OCI-M1 (cell line): ENCODE data around the gene CUX1.

Experiments
- DNase-seq: peaks from one replicate; lab custom pipeline; 2025; lab: John Stamatoyannopoulos, UW

The CUX1 gene

DNA sequence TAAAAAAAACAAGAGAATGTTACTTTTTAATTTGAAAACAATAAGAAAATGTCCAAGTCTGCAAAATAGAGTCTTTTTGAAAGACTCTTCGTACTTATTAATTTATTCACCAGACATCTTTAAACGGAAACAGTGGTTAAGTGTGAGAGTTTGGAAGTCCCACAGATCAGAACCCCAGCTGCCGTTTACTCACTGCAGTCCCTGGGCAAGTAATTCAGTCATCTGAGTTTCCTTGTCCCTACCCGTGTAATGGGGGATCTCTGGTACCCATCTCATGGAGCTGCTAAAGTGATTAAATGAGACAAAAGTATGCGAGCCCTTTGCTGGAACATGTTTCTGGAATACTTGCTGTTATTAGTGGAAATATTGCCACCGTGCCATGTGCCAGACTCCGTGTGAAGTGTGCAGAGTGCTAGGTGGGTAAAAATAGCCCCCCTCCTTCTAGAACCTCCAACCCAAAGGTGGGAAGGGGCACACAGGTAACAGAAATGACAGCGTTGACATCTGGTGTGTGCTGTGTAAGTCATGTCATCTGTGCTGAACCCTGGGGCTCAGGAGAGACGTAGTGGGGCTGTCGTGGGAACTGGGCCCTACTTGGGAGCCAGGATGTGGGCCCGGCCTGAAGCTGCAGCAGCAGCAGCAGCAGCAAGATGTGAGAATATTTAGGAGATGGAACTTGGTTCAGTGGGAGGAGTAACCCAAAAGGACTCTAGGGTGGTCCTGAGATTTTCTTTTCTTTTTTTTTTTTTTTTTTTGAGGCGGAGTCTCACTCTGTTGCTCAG, 140.5 kb downstream of the CUX1 start:
- DNase-seq = no peak

DNA sequence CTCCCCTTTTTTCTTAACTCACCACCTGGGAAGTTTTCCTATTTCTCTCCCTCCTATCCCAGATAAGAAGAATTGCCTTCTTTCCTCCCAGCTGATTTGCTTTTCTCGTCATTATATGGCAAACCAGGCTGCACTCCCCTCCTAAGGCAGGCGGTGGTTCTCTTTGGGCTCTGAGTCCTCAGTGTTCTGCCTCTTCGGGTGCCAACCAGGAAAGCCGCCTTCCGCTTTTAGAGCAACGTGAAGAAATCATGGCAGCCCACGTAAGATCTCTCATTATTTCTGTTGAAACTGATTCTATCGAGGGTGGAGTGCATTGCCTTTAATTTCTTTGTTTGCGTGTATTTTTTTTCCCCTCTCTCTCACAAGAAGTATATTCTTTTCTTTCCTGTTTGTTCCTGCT, 141.9 kb downstream of the CUX1 start:
- DNase-seq = no peak

DNA sequence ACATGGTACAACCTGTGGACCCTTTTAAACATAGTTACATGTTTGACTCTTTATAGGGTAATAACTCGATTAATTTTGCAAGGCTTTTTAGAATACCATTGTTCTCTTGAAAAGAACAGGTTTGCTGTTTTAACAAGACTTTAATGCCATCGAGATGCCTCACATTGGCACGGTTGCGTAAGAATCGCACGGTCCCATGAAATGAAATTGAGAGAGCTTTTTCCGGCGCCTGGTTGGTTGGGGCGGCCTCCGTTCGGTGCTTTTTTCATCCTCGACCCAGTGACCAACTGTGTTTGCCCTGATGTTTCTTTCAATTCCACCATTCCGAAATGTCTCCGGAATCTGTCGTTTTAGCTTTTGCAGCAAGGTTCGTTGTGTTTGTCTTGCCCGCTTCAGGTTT, 142.4 kb downstream of the CUX1 start:
- DNase-seq = no peak

DNA sequence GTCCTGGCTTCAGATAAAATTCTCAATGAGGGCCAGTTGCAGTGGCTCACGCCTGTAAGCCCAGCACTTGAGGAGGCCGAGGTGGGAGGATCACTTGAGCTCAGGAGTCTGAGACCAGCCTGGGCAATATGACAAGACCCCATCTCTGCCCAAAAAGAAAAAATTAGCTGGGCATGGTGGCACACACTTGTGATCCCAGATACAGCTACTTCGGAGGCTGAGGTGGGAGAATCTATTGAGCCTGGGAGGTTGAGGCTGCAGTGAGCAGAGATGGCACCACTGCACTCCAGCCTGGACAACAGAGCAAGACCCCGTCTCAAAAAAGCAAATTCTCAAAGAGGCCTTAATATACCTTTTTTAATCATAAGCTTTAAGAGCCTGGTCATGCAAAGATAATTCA, 142.9 kb downstream of the CUX1 start:
- DNase-seq = no peak

DNA sequence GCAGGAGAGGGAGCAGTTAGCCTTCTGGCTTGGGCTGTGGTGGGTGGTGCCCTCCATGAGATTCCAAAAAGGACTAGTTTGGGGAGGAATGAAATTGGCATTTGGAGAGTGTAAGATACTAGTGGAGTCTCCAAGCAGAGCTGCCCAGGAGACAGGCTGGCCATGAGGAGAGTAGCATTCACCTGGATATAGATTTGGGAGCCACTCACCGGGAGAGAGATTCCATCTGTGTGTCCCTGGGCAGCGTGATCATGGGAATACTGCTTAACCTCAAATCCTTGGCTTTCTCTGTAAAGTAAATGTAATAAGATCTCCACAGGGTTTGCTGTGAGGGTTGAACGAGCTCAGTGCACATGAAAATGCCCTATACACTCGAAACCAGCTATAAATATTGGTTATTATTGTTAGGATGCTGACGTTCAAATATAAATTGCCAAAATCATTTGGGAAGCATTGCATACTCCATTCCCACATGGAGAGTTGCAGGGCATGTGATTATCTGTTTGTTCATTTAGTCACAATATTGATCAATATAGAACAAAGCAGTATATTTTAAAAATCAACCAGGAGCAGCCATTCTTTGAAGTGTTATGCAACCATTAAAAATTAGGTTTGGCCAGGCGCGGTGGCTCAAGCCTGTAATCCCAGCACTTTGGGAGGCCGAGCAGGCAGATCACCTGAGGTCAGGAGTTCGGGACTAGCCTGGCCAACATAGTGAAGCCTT, 143.7 kb downstream of the CUX1 start:
- DNase-seq = no peak

DNA sequence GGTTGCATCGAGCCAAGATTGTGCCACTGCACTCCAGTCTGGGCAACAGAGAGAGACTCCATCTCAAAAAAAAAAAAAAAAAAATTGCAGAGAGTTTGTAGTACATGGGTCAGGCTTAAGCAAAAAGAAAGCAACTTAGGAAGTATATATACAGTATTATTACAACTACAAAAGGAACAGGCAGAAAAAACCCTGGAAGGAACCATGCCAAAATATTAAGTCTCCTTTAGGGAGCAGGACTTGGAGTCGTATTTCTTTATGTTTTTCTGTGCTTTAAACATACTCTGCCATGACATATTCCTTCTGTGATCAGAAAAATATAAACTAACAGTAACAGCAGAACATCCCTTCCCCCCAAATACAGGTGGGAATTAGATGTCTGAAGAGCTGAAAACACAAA, 144.4 kb downstream of the CUX1 start:
- no peak for DNase-seq

DNA sequence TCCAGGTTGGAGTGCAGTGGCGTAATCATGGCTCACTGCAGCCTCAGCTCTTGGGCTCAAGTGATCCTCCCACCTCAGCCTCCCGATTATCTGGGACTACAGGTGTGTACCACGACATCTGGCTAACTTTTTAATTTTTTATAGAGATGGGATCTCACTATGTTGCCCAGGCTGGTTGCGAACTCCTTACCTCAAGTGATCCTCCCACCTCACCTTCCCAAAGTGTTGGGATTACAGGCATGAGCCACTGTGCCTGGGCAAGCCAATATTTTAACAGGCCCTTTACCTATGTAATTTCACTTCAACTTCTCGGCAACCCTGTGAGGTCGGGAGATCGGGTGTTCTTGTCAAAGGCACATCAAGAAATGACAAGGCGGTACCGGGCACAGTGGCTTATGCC, 146.3 kb downstream of the CUX1 start:
- no peak for DNase-seq

- no peak for DNase-seq
These were observed 147.4 kb downstream of the CUX1 start for GRCh38 chr7:101964680-101965452.

GRCh38 chr7:101968720-101969466, 151.5 kb downstream of the CUX1 start:
- no peak for DNase-seq

GRCh38 chr7:101969997-101970585, 152.7 kb downstream of the CUX1 start:
- DNase-seq = no peak

DNA sequence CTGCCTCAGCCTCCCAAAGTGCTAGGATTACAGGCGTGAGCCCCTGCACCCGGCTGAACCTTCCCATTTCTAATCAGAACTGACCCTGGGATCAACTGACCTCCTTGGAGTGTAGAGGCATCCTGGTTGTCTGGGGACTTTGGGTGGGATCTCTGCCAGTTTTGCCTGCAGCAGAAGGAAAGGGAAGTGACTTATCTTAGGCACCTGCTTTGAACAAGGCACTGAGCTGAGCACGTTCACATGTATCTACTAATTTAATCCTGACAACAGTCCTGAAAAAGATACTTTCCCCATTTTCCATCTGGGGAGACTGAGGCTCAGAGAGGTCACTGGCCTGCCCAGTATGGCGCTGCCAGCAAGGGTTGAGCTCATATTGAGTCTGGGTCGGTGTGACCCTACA, 153.4 kb downstream of the CUX1 start:
- DNase-seq = no peak

DNA sequence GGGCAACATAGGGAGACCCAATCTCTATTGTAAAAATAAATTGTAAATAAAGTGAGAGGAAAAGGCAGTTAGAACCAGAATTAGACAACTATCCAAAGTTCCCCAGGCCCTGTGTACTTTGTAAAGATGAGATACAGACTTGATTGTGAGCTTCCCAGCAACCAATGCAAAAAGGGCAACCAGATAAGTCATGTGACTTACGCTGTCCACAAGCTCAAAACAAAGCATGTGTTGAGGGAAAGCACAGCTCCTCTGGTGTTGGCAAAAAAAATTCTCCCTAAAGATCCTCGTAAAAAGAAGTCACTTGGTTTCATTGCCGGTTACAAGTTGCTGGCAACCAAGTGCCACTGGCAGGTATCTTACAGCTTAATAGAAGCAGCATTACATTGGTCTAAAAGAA, 154.0 kb downstream of the CUX1 start:
- DNase-seq = no peak

GRCh38 chr7:101972627-101973026, 155.2 kb downstream of the CUX1 start:
- DNase-seq = no peak

DNA sequence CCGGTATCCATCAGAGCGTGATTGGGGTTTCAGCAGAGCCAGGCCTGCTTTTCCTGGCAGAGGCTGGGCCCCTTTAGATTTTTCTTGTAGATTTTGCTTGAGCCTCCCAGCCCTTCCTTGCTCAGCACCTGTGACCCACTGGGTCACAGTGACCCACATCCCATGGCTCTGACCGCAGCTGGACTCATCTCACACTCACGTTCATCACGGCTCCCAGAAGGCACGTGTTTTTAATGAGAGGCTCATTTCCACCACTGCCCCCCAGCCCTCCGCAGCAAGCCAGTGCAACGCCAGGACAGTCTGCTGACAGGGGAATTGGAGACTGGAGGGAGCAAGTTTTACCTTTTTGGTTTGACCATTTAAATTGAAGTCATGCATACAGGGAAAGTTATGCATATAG, 155.7 kb downstream of the CUX1 start:
- DNase-seq = no peak

DNA sequence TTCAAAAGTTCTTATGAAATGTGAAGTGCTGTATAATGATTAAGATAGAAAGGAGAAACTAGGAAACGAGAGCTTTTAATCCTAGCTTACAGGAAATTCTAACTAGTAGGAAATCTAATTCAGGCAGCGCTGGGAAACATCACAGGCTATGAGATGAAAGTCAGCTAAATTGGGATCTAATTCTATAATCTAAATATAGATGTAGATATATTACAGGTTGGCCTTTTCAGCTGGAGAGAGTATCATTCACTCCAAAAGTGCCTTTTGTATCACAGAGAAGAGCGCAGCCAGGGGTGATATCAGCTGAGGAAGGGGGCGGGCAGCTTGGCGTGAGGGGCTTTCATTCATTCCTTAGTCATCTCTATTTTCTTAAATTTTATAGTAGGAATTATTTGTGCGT, 157.0 kb downstream of the CUX1 start:
- DNase-seq = no peak

DNA sequence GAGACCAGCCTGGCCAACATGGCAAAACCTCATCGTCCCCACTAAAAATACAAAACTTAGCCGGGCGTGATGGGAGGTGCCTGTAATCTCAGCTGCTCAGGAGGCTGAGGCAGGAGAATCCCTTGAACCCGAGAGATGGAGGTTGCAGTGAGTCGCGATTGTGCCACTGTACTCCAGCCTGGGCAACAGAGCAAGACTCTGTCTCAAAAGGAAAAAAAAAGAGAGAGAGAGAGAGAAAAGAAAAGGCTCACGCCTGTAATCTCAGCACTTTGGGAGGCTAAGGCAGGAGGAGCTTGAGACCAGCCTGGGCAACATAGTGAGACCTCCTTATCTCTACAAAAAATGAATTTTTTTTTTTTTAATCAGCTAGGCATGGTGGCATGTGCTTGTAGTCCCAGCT, 157.6 kb downstream of the CUX1 start:
- DNase-seq = no peak

GRCh38 chr7:101976411-101976810, 159.0 kb downstream of the CUX1 start:
- DNase-seq = no peak

- no peak for DNase-seq
These were observed 159.8 kb downstream of the CUX1 start for GRCh38 chr7:101977249-101977648.

DNA sequence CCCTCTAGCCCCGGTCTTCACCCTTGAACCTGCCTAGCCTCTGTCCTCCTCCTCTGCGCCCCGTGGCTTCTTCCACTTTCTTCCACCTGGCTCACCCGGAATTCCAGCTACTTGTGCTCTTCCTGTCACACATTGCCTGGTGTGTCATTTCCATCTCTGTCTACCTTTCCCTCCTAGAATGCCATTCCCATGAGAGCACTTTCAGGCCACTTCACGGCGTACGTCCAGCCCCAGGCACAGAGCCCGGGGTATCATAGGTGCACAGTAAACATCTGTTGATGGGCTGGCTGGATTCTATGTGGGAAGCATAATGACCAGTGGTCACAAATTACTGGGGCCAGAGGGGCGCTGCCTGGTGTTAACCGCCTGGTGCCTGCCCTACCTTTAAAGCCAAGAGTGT, 161.3 kb downstream of the CUX1 start:
- DNase-seq = no peak

- DNase-seq = no peak
These were observed 165.9 kb downstream of the CUX1 start for GRCh38 chr7:101983147-101983811.

GRCh38 chr7:101984133-101984879, 166.9 kb downstream of the CUX1 start:
- no peak for DNase-seq
